Caco-2 (cell line): ENCODE data around the gene PSMD13. TPM values are rescaled to one million over a fixed set of nuclear protein-coding genes. Genes with fewer than 3 reads are reported as not detected.
"Not testable (repeated sequence)": the region's sequence is repeated elsewhere in the genome, so short reads cannot be mapped to it uniquely, and the experiment has no call there.

Experiments
- BruUV-seq: library from RNA; stranded (reverse); fragments of 400-500 nt; replicated peaks from 2 replicates; lab custom pipeline; 2021; lab: Mats Ljungman, UMichigan
- CTCF ChIA-PET: fragments of 300-600 bp; sonication (Branson Sonifier 250); formaldehyde crosslinking; loops from one replicate; lab custom pipeline; 2022; ENCODE audit warnings: antibody characterized with exemption; lab: Charles Lee
- POLR2A ChIA-PET: fragments of 300-600 bp; sonication (Branson Sonifier 250); formaldehyde crosslinking; loops from one replicate; lab custom pipeline; 2022; ENCODE audit warnings: antibody characterized with exemption; lab: Charles Lee
- DNase-seq, 2 experiments: peaks; one replicate each; pipeline versions ENCODE4 v3.0.0 to v3.0.0-alpha.2; 2020 to 2022
- H3K27me3 ChIP-seq: replicated peaks from 2 replicates; pipeline ENCODE4 v1.6.0; 2011; ENCODE audit warnings: low read length; ENCODE audit not compliant: control insufficient read depth, insufficient read depth
- H3K36me3 ChIP-seq: 2 replicates; pipeline ENCODE4 v1.5.1; 2011; ENCODE audit warnings: low read length; ENCODE audit not compliant: control insufficient read depth, insufficient read depth
- H3K4me1 ChIP-seq: fragments of 250-450 bp; sonication (Bioruptor Pico); 2 replicates; pipeline ENCODE4 v1.5.1; 2020; ENCODE audit warnings: mild to moderate bottlenecking
- H3K4me3 ChIP-seq: 2 replicates; pipeline ENCODE4 v1.5.1; 2011; ENCODE audit warnings: low read depth, mild to moderate bottlenecking, control low read depth, low read length
- H3K9me3 ChIP-seq: fragments of 250-450 bp; sonication (Bioruptor Pico); 2 replicates; pipeline ENCODE4 v1.5.1; 2020; ENCODE audit warnings: mild to moderate bottlenecking, moderate library complexity
- H3K27ac Mint-ChIP-seq: one replicate; pipeline ENCODE4 v1.8.0; 2022; ENCODE audit warnings: mixed read lengths; ENCODE audit not compliant: unreplicated experiment
- H3K27me3 Mint-ChIP-seq: one replicate; pipeline ENCODE4 v1.8.0; 2022; ENCODE audit warnings: mixed read lengths; ENCODE audit not compliant: insufficient read depth, unreplicated experiment
- H3K36me3 Mint-ChIP-seq: one replicate; pipeline ENCODE4 v1.8.0; 2022; ENCODE audit warnings: mild to moderate bottlenecking, mixed read lengths; ENCODE audit not compliant: insufficient read depth, unreplicated experiment
- H3K4me1 Mint-ChIP-seq: one replicate; pipeline ENCODE4 v1.8.0; 2022; ENCODE audit warnings: low read depth, mixed read lengths; ENCODE audit not compliant: unreplicated experiment
- H3K4me3 Mint-ChIP-seq: one replicate; pipeline ENCODE4 v1.8.0; 2022; ENCODE audit warnings: mild to moderate bottlenecking, moderate library complexity, mixed read lengths; ENCODE audit not compliant: unreplicated experiment
- H3K9me3 Mint-ChIP-seq: one replicate; pipeline ENCODE4 v1.8.0; 2022; ENCODE audit warnings: mixed read lengths; ENCODE audit not compliant: unreplicated experiment
- intact Hi-C: fragments of 100-400 bp; cut with micrococcal nuclease; formaldehyde crosslinking; loops from one replicate; pipeline ENCODE4 v1.10.0; 2022; ENCODE audit not compliant: unreplicated experiment
- total RNA-seq: library from RNA; stranded (reverse); gene quantifications from 2 replicates; pipeline ENCODE4 v1.2.3, GENCODE V29; 2022
- TF ChIP-seq, protein P1 (sequence below), 2 experiments: fragments of 200-600 bp in 1 of 2; IDR thresholded peaks; 1 replicate in 1 of 2; 2 replicates in 1 of 2; pipeline versions ENCODE4 v1.5.1 to v1.8.0; 2011 to 2022; ENCODE audit warnings: antibody characterized with exemption in 1 of 2, control low read depth in 1 of 2, inconsistent platforms in 1 of 2, low read depth in 1 of 2, low read length in 1 of 2, mild to moderate bottlenecking in 1 of 2, moderate library complexity in 1 of 2; ENCODE audit not compliant: insufficient read depth in 1 of 2, severe bottlenecking in 1 of 2, unreplicated experiment in 1 of 2

Gene PSMD13
- total RNA-seq, 1 experiment from 2014 or later = 172 TPM

DNA sequence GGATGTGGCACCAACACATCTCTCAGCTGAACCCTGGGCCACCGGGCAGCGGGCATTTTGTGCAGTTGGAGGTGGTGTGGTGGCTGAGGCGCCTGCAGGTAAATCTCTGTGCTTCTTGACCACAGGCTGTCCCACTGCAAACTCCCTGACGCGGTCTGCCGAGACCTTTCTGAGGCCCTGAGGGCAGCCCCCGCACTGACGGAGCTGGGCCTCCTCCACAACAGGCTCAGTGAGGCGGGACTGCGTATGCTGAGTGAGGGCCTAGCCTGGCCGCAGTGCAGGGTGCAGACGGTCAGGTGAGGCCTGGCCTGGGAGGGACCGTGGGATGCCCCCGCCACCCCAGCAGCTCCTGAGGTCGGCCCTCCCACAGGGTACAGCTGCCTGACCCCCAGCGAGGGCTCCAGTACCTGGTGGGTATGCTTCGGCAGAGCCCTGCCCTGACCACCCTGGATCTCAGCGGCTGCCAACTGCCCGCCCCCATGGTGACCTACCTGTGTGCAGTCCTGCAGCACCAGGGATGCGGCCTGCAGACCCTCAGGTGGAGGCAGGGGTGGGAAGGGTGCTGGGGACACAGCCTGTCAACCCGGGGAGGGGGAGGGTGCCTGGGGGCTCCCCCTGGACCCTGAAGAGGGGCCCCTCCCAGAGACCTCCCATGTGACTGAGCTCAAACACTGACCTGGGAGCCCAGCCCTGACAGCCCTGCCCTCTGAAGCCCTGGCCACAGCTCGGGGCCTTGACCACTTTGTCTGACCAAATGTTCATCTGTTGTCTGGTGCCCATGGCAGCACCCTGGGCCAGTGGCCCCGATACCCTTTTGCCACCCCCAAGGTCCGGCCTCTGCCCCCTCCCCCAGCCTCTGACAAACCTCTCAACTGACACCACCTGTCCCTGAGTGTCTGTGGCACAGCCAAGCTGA is 47.6 kb downstream of the PSMD13 start:
- intact Hi-C loops = no loop called here
- H3K4me3 ChIP-seq = no peak overlapping the region
- Mint-ChIP-seq H3K4me3 (no peak overlapping the region), H3K27me3 (peaks cover 23% of the 10 kb centered on the region), H3K4me1 (peaks cover 7% of the 10 kb centered on the region), H3K27ac (no peak overlapping the region), H3K36me3 (peaks cover 7% of the 10 kb centered on the region), H3K9me3 (no peaks in the 10 kb centered on the region)
- peaks cover 17% of the 10 kb centered on the region for H3K4me1 ChIP-seq
- H3K36me3 ChIP-seq = no peaks in the 10 kb centered on the region
- H3K9me3 ChIP-seq = no peaks in the 10 kb centered on the region
- peaks cover 5% of the 10 kb centered on the region for H3K27me3 ChIP-seq
- peak in 1 of 2 experiments; percentile 38 for DNase-seq
- TF ChIP-seq, protein P1, sequence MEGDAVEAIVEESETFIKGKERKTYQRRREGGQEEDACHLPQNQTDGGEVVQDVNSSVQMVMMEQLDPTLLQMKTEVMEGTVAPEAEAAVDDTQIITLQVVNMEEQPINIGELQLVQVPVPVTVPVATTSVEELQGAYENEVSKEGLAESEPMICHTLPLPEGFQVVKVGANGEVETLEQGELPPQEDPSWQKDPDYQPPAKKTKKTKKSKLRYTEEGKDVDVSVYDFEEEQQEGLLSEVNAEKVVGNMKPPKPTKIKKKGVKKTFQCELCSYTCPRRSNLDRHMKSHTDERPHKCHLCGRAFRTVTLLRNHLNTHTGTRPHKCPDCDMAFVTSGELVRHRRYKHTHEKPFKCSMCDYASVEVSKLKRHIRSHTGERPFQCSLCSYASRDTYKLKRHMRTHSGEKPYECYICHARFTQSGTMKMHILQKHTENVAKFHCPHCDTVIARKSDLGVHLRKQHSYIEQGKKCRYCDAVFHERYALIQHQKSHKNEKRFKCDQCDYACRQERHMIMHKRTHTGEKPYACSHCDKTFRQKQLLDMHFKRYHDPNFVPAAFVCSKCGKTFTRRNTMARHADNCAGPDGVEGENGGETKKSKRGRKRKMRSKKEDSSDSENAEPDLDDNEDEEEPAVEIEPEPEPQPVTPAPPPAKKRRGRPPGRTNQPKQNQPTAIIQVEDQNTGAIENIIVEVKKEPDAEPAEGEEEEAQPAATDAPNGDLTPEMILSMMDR (IDR thresholded peaks at IDR 0.05; ENCODE audit: insufficient read depth in 1 of 2, low read depth in 1 of 2, low read length in 1 of 2, severe bottlenecking in 1 of 2, unreplicated experiment in 1 of 2) = no peak
- CTCF ChIA-PET = interaction anchor here (0.6 kb wide), 1 partner anchor 127 kb away, joined by 4 read pairs; no protein-coding TSS in a partner anchor
- BruUV-seq = no TSS peak
- POLR2A ChIA-PET = no interaction called here

DNA sequence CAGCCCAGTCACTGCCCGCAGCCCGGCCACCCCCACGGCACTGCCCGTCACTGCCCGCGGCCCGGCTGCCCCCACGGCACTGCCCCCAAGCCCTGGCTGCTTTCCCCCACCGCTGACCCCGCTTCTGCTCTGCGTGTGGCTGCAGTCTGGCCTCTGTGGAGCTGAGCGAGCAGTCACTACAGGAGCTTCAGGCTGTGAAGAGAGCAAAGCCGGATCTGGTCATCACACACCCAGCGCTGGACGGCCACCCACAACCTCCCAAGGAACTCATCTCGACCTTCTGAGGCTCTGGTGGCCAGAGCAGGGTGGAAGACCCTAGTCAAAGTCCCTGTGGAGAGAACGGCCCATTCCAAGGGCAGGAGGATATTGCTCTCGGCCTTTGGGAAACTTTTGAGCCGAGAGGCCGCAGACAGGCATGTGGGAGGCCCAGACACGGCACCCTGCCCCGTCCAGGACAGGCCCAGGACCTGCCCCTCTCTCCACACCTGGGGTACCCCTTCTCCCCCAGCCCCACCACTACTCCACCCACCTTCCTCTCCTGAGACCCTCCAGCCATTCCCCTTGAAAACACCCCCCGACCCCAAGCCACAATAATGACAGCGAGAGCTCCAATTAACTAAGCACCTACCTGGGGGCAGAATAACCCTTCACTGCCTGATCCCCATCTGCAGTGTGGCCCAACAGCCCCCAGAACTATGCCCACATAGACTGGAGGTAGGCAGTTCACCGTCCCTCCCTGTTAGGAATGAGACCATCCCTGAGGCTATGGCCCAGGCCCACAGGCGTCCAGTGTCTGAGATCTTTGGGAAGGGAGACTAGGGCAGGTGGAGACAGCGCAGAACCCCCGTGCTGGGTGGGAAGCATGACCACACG is 48.5 kb downstream of the PSMD13 start:
- intact Hi-C loops = no loop called here
- Histone ChIP-seq H3K36me3 (no peaks in the 10 kb centered on the region), H3K4me3 (no peak overlapping the region), H3K9me3 (no peaks in the 10 kb centered on the region), H3K4me1 (peaks cover 18% of the 10 kb centered on the region), H3K27me3 (peaks cover 5% of the 10 kb centered on the region)
- peaks cover 7% of the 10 kb centered on the region for H3K4me1 Mint-ChIP-seq
- BruUV-seq = no TSS peak
- peaks cover 7% of the 10 kb centered on the region for H3K36me3 Mint-ChIP-seq
- H3K4me3 Mint-ChIP-seq = no peak overlapping the region
- peaks cover 23% of the 10 kb centered on the region for H3K27me3 Mint-ChIP-seq
- POLR2A ChIA-PET = interaction anchor here (0.7 kb wide), 1 partner anchor 35 kb away, joined by 3 read pairs; no protein-coding TSS in a partner anchor
- H3K9me3 Mint-ChIP-seq = no peaks in the 10 kb centered on the region
- TF ChIP-seq, protein P1 (IDR thresholded peaks at IDR 0.05; ENCODE audit: insufficient read depth in 1 of 2, low read depth in 1 of 2, low read length in 1 of 2, severe bottlenecking in 1 of 2, unreplicated experiment in 1 of 2) = no peak
- CTCF ChIA-PET = interaction anchor here (0.6 kb wide), 1 partner anchor 126 kb away, joined by 4 read pairs; no protein-coding TSS in a partner anchor
- no peak overlapping the region for H3K27ac Mint-ChIP-seq
- peak in 1 of 2 experiments; percentile 33 for DNase-seq

DNA sequence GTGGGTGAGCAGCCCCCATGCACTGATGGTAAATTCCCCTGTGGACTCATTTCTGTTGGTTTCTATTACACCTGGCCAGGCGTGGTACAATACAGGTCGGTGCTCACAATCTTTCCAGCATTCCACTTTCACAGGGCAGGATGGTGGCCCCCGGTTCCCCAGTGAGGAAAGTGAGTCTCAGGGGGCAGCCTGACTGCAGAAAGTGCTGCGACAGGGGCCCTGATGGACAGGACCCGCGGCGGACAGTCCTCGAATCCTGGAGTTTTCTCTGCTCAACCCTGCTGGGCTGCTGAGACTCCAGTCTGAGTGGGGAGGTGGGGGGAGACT is 49.1 kb downstream of the PSMD13 start:
- H3K9me3 Mint-ChIP-seq = no peaks in the 10 kb centered on the region
- H3K27me3 ChIP-seq = peaks cover 5% of the 10 kb centered on the region
- H3K4me1 Mint-ChIP-seq = peaks cover 7% of the 10 kb centered on the region
- BruUV-seq = TSS peak; percentile 23
- no peaks in the 10 kb centered on the region for H3K36me3 ChIP-seq
- no peaks in the 10 kb centered on the region for H3K9me3 ChIP-seq
- no peak overlapping the region for H3K4me3 Mint-ChIP-seq
- POLR2A ChIA-PET = no interaction called here
- H3K27me3 Mint-ChIP-seq = peaks cover 21% of the 10 kb centered on the region
- TF ChIP-seq, protein P1 (IDR thresholded peaks at IDR 0.05; ENCODE audit: insufficient read depth in 1 of 2, low read depth in 1 of 2, low read length in 1 of 2, severe bottlenecking in 1 of 2, unreplicated experiment in 1 of 2) = no peak
- H3K4me3 ChIP-seq = no peak overlapping the region
- H3K36me3 Mint-ChIP-seq = peaks cover 7% of the 10 kb centered on the region
- DNase-seq = no peak
- H3K27ac Mint-ChIP-seq = no peak overlapping the region
- H3K4me1 ChIP-seq = peaks cover 12% of the 10 kb centered on the region
- CTCF ChIA-PET = no interaction called here
- intact Hi-C loops = no loop called here

DNA sequence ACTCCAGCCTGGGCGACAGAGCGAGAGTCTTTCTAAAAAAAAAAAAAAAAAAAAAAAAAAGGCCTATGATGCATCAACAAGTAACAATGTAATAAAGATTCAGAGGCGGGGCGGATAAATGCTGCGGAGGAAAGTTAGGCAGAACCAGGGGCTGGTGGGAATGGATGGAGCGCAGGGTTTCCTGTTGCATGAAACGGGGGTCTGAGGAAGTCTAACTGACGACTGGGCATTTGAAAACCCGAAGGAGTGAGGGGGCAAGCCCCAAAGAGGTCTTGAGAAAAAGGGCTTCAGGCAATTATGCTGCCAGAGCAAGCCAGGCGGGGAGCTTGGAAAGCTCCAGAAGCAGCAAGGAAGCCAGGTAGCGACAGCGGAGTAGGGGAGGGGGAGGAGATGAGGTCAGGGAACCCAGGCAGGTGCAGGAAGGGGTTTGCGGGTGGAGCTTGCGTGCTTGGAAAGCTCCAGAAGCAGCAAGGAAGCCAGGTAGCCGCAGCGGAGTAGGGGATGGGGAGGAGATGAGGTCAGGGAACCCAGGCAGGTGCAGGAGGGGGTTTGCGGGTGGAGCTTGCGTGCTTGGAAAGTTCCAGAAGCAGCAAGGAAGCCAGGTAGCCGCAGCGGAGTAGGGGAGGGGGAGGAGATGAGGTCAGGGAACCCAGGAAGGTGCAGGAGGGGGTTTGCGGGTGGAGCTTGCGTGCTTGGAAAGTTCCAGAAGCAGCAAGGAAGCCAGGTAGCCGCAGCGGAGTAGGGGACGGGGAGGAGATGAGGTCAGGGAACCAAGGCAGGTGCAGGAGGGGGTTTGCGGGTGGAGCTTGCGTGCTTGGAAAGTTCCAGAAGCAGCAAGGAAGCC is 50.4 kb downstream of the PSMD13 start:
- H3K36me3 ChIP-seq, BruUV-seq, H3K36me3 Mint-ChIP-seq, H3K4me1 Mint-ChIP-seq, intact Hi-C loops, H3K4me1 ChIP-seq, H3K9me3 ChIP-seq, H3K9me3 Mint-ChIP-seq, H3K27me3 ChIP-seq, H3K27me3 Mint-ChIP-seq: not testable (repeated sequence)
- Mint-ChIP-seq H3K4me3 (peak overlapping the region; percentile 98), H3K27ac (peak overlapping the region; percentile 93)
- peak overlapping the region; percentile 51 for H3K4me3 ChIP-seq
- ChIA-PET POLR2A (interaction anchor here (0.8 to 1.3 kb wide), 2 partner anchors 80 to 219 kb away, joined by 3 read pairs; partner anchors contain the start of genes BET1L and RIC8A), CTCF (interaction anchor here (0.6 to 1.1 kb wide), 3 partner anchors 69 to 164 kb away, joined by 3 to 7 read pairs (median 5); no protein-coding TSS in a partner anchor)
- DNase-seq = peak; percentile 41 to 79
